Adrenal gland (tissue), 12 donors: Measurements from ENCODE around the gene DNAJB5. TPM values are rescaled to one million over a fixed set of nuclear protein-coding genes. Genes with fewer than 3 reads are reported as not detected.
A peak's percentile ranks its signal among the peaks of the same experiment; 100 is the strongest.

ENCODE experiments used
- DNase-seq, 7 donors: peaks; one replicate each; pipeline ENCODE4 v3.0.0-alpha.2; 2019 to 2020
- H3K27ac ChIP-seq, 5 donors: fragments of 200-600 bp; sonication (generic) in 4 of 5; 1 replicate in 3 of 5; 2 replicates in 2 of 5; pipeline versions ENCODE4 v1.5.1 to v1.8.0; 2016 to 2020; ENCODE audit warnings: mild to moderate bottlenecking in 1 of 5
- H3K27me3 ChIP-seq: fragments of 200-600 bp; 2 replicates; pipeline ENCODE4 v1.8.0; 2021
- H3K36me3 ChIP-seq, 2 donors: fragments of 200-600 bp; replicated peaks in 1 of 2; 1 replicate in 1 of 2; 2 replicates in 1 of 2; pipeline versions ENCODE4 v1.5.1 to v1.8.0; 2018 to 2022
- H3K4me1 ChIP-seq, 2 donors: fragments of 200-600 bp; replicated peaks in 1 of 2; 1 replicate in 1 of 2; 2 replicates in 1 of 2; pipeline versions ENCODE4 v1.5.1 to v1.8.0; 2018 to 2021
- H3K4me3 ChIP-seq, 4 donors: fragments of 200-600 bp; sonication (generic) in 3 of 4; one replicate each; pipeline ENCODE4 v1.5.1; 2016 to 2018
- H3K9me3 ChIP-seq, 3 donors: fragments of 200-600 bp; sonication (generic) in 1 of 3; replicated peaks in 1 of 3; 1 replicate in 2 of 3; 2 replicates in 1 of 3; pipeline versions ENCODE4 v1.5.1 to v1.8.0; 2016 to 2021
- POLR2A ChIP-seq, 2 donors: fragments of 450-650 bp; IDR thresholded peaks; one replicate each; pipeline ENCODE4 v1.6.1; 2017; ENCODE audit warnings: antibody characterized with exemption in 2 of 2, mild to moderate bottlenecking in 2 of 2, moderate library complexity in 1 of 2
- WGBS, 4 donors: extraction: QIAGEN DNeasy Blood & Tissue Kit in 2 of 4; methylation state at CpG; one replicate each; pipeline versions ENCODE4 v1.1.5 to v1.1.7; 2013 to 2017; 5-methylcytosine and 5-hydroxymethylcytosine counted together
- intact Hi-C, 2 donors: fragments of 100-400 bp; cut with DNase I; formaldehyde crosslinking; loops; one replicate each; pipeline versions ENCODE4 v1.14.1 to v1.15.0; 2022 to 2023
- polyA plus RNA-seq, 3 donors: library from polyadenylated mRNA; stranded (reverse); fragments of 200-250 nt in 2 of 3; fragments of 350-450 nt in 1 of 3; fragmentation: Illumina TruSeq in 1 of 3; extraction: RNeasy Lipid Tissue Mini Kit (QIAGEN cat#74804) in 1 of 3; gene quantifications; one replicate each; pipeline ENCODE4 v1.2.3, GENCODE V29; 2013 to 2014
- total RNA-seq, 9 donors: library from RNA; depleted of rRNA in 4 of 9; stranded (reverse); fragments of >200 nt in 4 of 9; fragments of 120-200 nt in 1 of 9; fragmentation: NEBNext Ultra II Directional in 1 of 9; extraction: Animal tissue kit (Norgen Biotek cat#: 25700) in 1 of 9; gene quantifications; one replicate each; pipeline versions ENCODE4 v1.1.0 to v1.2.4, GENCODE V29; 2013 to 2023
- TF ChIP-seq, protein P1 (sequence below), 6 experiments: fragments of 450-650 bp in 4 of 6; fragments of 200-600 bp in 2 of 6; sonication (generic) in 1 of 6; IDR thresholded peaks; 1 replicate in 5 of 6; 2 replicates in 1 of 6; pipeline versions ENCODE4 v1.5.1 to v1.8.0; 2016 to 2021; ENCODE audit warnings: antibody characterized with exemption in 6 of 6, mild to moderate bottlenecking in 2 of 6, moderate library complexity in 1 of 6
- donor health status: healthy with polysubstance abuse.
- donor health status: Bipolar disorder and iron deficiency.
- donor health status: DM: yes; HTN: yes; CAD: no.
- donor health status: DM: no; HTN: no; CAD: no.
- donor health status: DM: no; HTN: no; CAD: no.
- donor health status: DM: yes; HTN: yes; CAD: no.

DNAJB5 gene
- total and polyA plus RNA-seq, 12 donors, result 6.2 to 22.4 (median 14.1) TPM

DNA sequence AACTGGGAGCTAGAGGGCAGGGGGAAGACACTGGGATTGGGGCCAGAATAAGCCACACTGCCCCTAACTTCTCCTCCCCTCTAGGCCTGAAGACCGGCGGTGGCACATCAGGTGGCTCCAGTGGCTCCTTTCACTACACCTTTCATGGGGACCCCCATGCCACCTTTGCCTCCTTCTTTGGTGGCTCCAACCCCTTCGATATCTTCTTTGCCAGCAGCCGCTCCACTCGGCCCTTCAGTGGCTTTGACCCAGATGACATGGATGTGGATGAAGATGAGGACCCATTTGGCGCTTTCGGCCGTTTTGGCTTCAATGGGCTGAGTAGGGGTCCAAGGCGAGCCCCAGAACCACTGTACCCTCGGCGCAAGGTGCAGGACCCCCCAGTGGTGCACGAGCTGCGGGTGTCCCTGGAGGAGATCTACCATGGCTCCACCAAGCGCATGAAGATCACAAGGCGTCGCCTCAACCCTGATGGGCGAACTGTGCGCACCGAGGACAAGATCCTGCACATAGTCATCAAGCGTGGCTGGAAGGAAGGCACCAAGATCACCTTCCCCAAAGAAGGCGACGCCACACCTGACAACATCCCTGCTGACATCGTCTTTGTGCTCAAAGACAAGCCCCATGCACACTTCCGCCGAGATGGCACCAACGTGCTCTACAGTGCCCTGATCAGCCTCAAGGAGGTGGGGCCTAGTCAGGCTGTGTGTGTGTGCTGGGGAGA lies 6.8 kb downstream of the DNAJB5 start:
- Histone ChIP-seq H3K36me3 (peaks cover 0 to 16% of the 10 kb centered on the region in 2 donors), H3K9me3 (no peaks in the 10 kb centered on the region), H3K4me3 (no peak overlapping the region), H3K27ac (peak overlapping the region in 3 of 5 donors; percentile 66 to 95 (median 94)), H3K27me3 (no peaks in the 10 kb centered on the region), H3K4me1 (peaks cover 35 to 45% of the 10 kb centered on the region in 2 donors)
- peak in 1 of 7 donors; percentile 58 for DNase-seq
- intact Hi-C loops, result loop anchor here in 1 of 2 donors (10.0 kb wide), 1 partner anchor 68 kb away; no protein-coding TSS in a partner anchor
- TF ChIP-seq, protein P1, sequence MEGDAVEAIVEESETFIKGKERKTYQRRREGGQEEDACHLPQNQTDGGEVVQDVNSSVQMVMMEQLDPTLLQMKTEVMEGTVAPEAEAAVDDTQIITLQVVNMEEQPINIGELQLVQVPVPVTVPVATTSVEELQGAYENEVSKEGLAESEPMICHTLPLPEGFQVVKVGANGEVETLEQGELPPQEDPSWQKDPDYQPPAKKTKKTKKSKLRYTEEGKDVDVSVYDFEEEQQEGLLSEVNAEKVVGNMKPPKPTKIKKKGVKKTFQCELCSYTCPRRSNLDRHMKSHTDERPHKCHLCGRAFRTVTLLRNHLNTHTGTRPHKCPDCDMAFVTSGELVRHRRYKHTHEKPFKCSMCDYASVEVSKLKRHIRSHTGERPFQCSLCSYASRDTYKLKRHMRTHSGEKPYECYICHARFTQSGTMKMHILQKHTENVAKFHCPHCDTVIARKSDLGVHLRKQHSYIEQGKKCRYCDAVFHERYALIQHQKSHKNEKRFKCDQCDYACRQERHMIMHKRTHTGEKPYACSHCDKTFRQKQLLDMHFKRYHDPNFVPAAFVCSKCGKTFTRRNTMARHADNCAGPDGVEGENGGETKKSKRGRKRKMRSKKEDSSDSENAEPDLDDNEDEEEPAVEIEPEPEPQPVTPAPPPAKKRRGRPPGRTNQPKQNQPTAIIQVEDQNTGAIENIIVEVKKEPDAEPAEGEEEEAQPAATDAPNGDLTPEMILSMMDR (IDR thresholded peaks at IDR 0.05), result no peak
- 95 to 98% (median 97%) methylated on average over 21 to 26 of the region's 26 CpGs for WGBS, 4 donors

DNA sequence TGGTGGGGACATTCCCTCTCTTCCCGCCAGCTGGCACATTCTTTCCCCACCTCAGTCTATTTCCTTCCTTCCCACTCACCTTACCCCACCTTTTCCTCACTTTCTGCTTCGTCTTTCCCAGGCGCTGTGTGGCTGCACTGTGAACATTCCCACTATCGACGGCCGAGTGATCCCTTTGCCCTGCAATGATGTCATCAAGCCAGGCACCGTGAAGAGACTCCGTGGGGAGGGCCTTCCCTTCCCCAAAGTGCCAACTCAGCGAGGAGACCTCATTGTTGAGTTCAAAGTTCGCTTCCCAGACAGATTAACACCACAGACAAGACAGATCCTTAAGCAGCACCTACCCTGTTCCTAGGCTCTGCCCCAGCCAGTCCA lies 7.3 kb downstream of the DNAJB5 start:
- peak in 1 of 7 donors; percentile 50 for DNase-seq
- intact Hi-C loops, result loop anchor here in 1 of 2 donors (10.0 kb wide), 1 partner anchor 68 kb away; no protein-coding TSS in a partner anchor
- Histone ChIP-seq H3K9me3 (no peaks in the 10 kb centered on the region), H3K27me3 (no peaks in the 10 kb centered on the region), H3K4me1 (peaks cover 33 to 41% of the 10 kb centered on the region in 2 donors), H3K36me3 (peaks cover 0 to 16% of the 10 kb centered on the region in 2 donors), H3K4me3 (no peak overlapping the region), H3K27ac (peak overlapping the region in 2 of 5 donors; percentile 10 to 34)
- TF ChIP-seq, protein P1 (IDR thresholded peaks at IDR 0.05), result no peak
- 73 to 81% (median 80%) methylated on average over 9 to 10 of the region's 10 CpGs for WGBS, 4 donors

DNA sequence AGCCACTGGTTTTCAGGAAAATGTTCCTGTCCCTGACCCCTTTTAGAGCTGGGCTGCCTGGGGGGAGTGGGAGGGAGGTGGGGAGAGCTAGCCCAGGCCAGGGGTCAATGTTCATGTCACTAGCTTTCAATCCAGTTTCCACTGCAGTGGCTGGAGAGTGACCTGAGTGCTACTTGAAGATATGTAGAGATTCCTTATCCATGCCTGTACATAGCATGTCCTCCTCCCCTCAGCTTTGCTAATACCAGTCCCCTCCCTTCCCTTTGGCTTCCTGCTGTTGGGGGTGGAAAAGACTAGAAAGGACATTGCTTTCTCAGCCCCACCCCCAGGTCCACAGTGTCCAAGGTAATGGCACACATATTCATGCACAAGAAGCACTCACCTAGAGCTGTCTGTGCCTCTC lies 7.8 kb downstream of the DNAJB5 start:
- DNase-seq, result peak in 1 of 7 donors; percentile 49
- Histone ChIP-seq H3K4me3 (no peak overlapping the region), H3K4me1 (peaks cover 28 to 36% of the 10 kb centered on the region in 2 donors), H3K27ac (peak overlapping the region in 2 of 5 donors; percentile 10 to 34), H3K9me3 (no peaks in the 10 kb centered on the region), H3K27me3 (no peaks in the 10 kb centered on the region), H3K36me3 (peaks cover 0 to 16% of the 10 kb centered on the region in 2 donors)
- TF ChIP-seq POLR2A (IDR thresholded peaks at IDR 0.05), result no peak
- intact Hi-C loops, result loop anchor here in 1 of 2 donors (10.0 kb wide), 1 partner anchor 67 kb away; no protein-coding TSS in a partner anchor

DNA sequence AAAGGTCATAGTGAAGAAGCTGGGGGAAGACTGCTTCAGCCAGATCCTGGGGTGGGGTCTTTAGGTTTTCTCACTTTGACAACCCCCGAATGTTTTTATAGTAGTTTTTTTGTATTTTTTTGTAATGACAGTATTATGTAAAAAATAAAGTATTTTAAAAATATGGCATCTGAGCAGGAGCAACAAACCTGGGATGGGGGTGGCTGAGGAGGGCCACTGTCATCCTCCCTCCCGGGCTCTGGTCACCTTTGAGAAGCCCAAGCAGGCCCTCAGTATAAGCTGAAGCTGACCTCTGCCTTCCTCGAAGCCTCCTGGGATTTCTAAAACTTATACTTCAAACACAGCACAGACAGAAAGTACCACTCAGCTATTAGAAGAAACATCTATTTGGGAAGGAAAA lies 8.7 kb downstream of the DNAJB5 start:
- no peaks in the 10 kb centered on the region for H3K9me3 ChIP-seq
- no peak overlapping the region for H3K4me3 ChIP-seq
- WGBS, 4 donors, result 71 to 88% (median 81%) methylated on average over 3 of the region's 3 CpGs
- peaks cover 0 to 16% of the 10 kb centered on the region in 2 donors for H3K36me3 ChIP-seq
- no peaks in the 10 kb centered on the region for H3K27me3 ChIP-seq
- intact Hi-C loops, result loop anchor here in 1 of 2 donors (10.0 kb wide), 1 partner anchor 67 kb away; no protein-coding TSS in a partner anchor
- TF ChIP-seq, protein P1 (IDR thresholded peaks at IDR 0.05), result no peak
- no peak for TF ChIP-seq POLR2A (IDR thresholded peaks at IDR 0.05)
- H3K4me1 ChIP-seq, result peaks cover 21 to 28% of the 10 kb centered on the region in 2 donors
- H3K27ac ChIP-seq, result peak overlapping the region in 1 of 5 donors; percentile 34
- DNase-seq, result peak in 1 of 7 donors; percentile 46
